Kasumi-1 (cell line): ENCODE results near the gene PXMP2.
"Not testable (repeated sequence)": the region's sequence is repeated elsewhere in the genome, so short reads cannot be mapped to it uniquely, and the experiment has no call there.

Experiments used
- DNase-seq, 2 experiments: peaks; one replicate each; lab custom pipeline; 2025; lab: John Stamatoyannopoulos, UW

Gene PXMP2

DNA sequence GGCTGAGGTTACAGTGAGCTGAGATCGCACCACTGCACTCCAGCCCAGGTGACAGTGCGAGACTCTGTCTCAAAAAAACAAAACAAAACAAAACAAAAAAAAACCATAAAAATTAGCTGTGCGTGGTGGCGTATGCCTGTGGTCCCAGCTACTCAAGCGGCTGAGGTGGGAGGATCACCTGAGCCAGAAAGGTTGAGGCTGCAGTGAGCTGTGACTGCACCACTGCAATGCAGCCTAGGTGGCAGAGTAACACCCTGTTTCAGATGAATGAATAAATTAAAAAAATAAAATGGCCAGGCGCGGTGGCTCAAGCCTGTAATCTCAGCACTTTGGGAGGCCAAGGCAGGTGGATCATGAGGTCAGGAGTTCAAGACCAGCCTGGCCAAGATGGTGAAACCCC, 66.3 kb downstream of the PXMP2 start:
- not testable (repeated sequence) for DNase-seq

DNA sequence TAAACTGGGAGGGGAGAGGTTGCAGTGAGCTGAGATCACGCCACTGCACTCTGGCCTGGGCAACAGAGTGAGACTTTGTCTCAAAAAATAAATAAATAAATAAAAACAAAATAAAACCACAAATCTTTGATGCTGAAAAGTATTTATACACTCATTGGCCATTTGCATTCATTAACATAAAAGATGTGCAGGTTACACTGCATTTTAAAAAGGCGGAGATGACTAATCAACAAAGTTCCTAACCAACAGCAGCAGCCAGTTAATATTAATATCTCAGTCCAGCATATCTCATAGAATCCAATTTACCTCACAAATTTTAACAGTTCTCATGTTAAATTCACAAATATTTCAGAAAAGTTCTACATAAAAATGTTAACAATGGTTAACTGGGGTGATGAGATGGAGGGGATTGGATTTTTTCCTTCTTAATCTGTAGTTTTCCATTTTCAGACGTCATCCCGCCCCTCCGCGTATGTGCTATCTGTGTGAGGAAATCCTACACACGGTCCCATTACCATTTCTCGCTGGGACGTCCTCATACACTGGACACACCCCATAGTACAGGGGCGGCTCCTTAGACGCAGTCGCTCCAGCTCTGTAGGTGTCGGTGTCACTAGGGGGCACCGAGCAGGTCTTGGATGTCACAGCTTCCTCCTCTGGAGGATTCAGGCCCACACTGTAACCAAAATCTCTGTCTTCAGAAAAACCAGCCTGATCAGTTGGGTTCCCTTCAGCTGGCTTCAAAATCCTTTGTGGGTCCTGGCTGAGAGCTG, 67.0 kb downstream of the PXMP2 start:
- peak; percentile 24 to 55 for DNase-seq
